Measurements from ENCODE around the gene LHFPL3. TPM values are rescaled to one million over a fixed set of nuclear protein-coding genes. Genes with fewer than 3 reads are reported as not detected.
"Not testable (repeated sequence)": the region's sequence is repeated elsewhere in the genome, so short reads cannot be mapped to it uniquely, and the experiment has no call there.

LHFPL3 gene
- total RNA-seq, 4 donors from 2014 or later, result not detected

GRCh38 chr7:104584620-104585019, 256.2 kb downstream of the LHFPL3 start:
- no peak overlapping the region for H3K27ac ChIP-seq
- no peaks in the 10 kb centered on the region for H3K27me3 ChIP-seq
- no peaks in the 10 kb centered on the region for H3K4me1 ChIP-seq
- H3K36me3 ChIP-seq, result no peaks in the 10 kb centered on the region
- no peaks in the 10 kb centered on the region for H3K9me3 ChIP-seq
- WGBS, 2 donors, result 40 to 44% methylated on average over 3 of the region's 3 CpGs
- intact Hi-C loops (cut with DNase I), result no loop called here
- no peak for DNase-seq
- TF ChIP-seq CTCF (IDR thresholded peaks at IDR 0.05), result no peak
- no peak for TF ChIP-seq POLR2A (IDR thresholded peaks at IDR 0.05)
- H3K4me3 ChIP-seq, result no peak overlapping the region

GRCh38 chr7:104595591-104595990, 267.2 kb downstream of the LHFPL3 start:
- DNase-seq; H3K36me3 ChIP-seq; intact Hi-C loops (cut with DNase I); H3K4me1 ChIP-seq; H3K27me3 ChIP-seq; H3K4me3 ChIP-seq; H3K9me3 ChIP-seq; H3K27ac ChIP-seq: not testable (repeated sequence)
- 58 to 66% methylated on average over 5 of the region's 7 CpGs for WGBS, 2 donors

GRCh38 chr7:104603957-104604356, 275.6 kb downstream of the LHFPL3 start:
- TF ChIP-seq CTCF (IDR thresholded peaks at IDR 0.05) (no peak), POLR2A (IDR thresholded peaks at IDR 0.05) (no peak)
- Histone ChIP-seq H3K36me3 (no peaks in the 10 kb centered on the region), H3K9me3 (no peaks in the 10 kb centered on the region), H3K27me3 (no peaks in the 10 kb centered on the region), H3K4me1 (no peaks in the 10 kb centered on the region), H3K4me3 (no peak overlapping the region), H3K27ac (no peak overlapping the region)
- WGBS, 2 donors, result 65 to 92% methylated on average over 2 to 3 of the region's 5 CpGs
- DNase-seq, result no peak
- intact Hi-C loops (cut with DNase I), result no loop called here

GRCh38 chr7:104604706-104605105, 276.3 kb downstream of the LHFPL3 start:
- intact Hi-C loops (cut with DNase I), result no loop called here
- no peaks in the 10 kb centered on the region for H3K4me1 ChIP-seq
- TF ChIP-seq CTCF (IDR thresholded peaks at IDR 0.05), result no peak
- TF ChIP-seq POLR2A (IDR thresholded peaks at IDR 0.05), result no peak
- H3K36me3 ChIP-seq, result no peaks in the 10 kb centered on the region
- DNase-seq, result no peak
- H3K27me3 ChIP-seq, result no peaks in the 10 kb centered on the region
- 13 to 40% methylated on average over 1 of the region's 1 CpG for WGBS, 2 donors
- H3K9me3 ChIP-seq, result no peaks in the 10 kb centered on the region
- H3K4me3 ChIP-seq, result no peak overlapping the region
- no peak overlapping the region for H3K27ac ChIP-seq

GRCh38 chr7:104621321-104621720, 292.9 kb downstream of the LHFPL3 start:
- TF ChIP-seq CTCF (IDR thresholded peaks at IDR 0.05), result no peak
- no peak for TF ChIP-seq POLR2A (IDR thresholded peaks at IDR 0.05)
- no peaks in the 10 kb centered on the region for H3K9me3 ChIP-seq
- no peak for DNase-seq
- H3K4me1 ChIP-seq, result no peaks in the 10 kb centered on the region
- H3K27me3 ChIP-seq, result no peaks in the 10 kb centered on the region
- 35 to 39% methylated on average over 3 of the region's 3 CpGs for WGBS, 2 donors
- no peak overlapping the region for H3K27ac ChIP-seq
- H3K36me3 ChIP-seq, result no peaks in the 10 kb centered on the region
- intact Hi-C loops (cut with DNase I), result no loop called here
- no peak overlapping the region for H3K4me3 ChIP-seq

GRCh38 chr7:104625956-104626355, 297.6 kb downstream of the LHFPL3 start:
- no peaks in the 10 kb centered on the region for H3K27me3 ChIP-seq
- H3K36me3 ChIP-seq, result no peaks in the 10 kb centered on the region
- no peaks in the 10 kb centered on the region for H3K9me3 ChIP-seq
- intact Hi-C loops (cut with DNase I), result no loop called here
- H3K4me1 ChIP-seq, result no peaks in the 10 kb centered on the region
- no peak overlapping the region for H3K27ac ChIP-seq
- no peak overlapping the region for H3K4me3 ChIP-seq
- no peak for DNase-seq
- TF ChIP-seq POLR2A (IDR thresholded peaks at IDR 0.05), result no peak
- TF ChIP-seq CTCF (IDR thresholded peaks at IDR 0.05), result no peak

Data from esophagus squamous epithelium (tissue), 5 donors.